K562 (cell line): ENCODE measurements around the gene NEB. TPM values are rescaled to one million over a fixed set of nuclear protein-coding genes. Genes with fewer than 3 reads are reported as not detected.

Experiments
- ATAC-seq: fragments of 200-7000 bp; cut with Tn5 transposase; 3 replicates; pipeline ENCODE4 v1.9.1; 2020; ENCODE audit warnings: moderate library complexity
- BruUV-seq: library from RNA; stranded (reverse); fragments of 400-500 nt; replicated peaks from 2 replicates; lab custom pipeline; 2021; lab: Mats Ljungman, UMichigan
- CTCF ChIA-PET: fragments of 300-600 bp; formaldehyde crosslinking; extraction: SDS; loops from one replicate; lab custom pipeline; 2021; ENCODE audit warnings: low intra/inter-chr PET ratio; lab: Yijun Ruan, JAX
- POLR2A ChIA-PET: fragments of 300-600, 350-650 bp; sonication (Branson Sonifier 250); formaldehyde crosslinking; extraction: SDS; loops from one replicate; lab custom pipeline; 2021; ENCODE audit warnings: antibody characterized with exemption, inconsistent platforms; lab: Yijun Ruan, JAX
- DNase-seq, 4 experiments: peaks; one replicate each; pipeline versions ENCODE4 v3.0.0 to v3.0.0-alpha.2; 2011 to 2018; ENCODE audit warnings: low spot score in 3 of 4, mixed read lengths in 3 of 4; ENCODE audit errors: extremely low read depth in 1 of 4
- FAIRE-seq: peaks from 2 replicates; lab custom pipeline; 2011; peaks lifted over from hg19 to GRCh38; lab: Jason Lieb, UNC
- H2AFZ ChIP-seq: 2 replicates; pipeline ENCODE4 v1.6.0; 2011; ENCODE audit warnings: low read depth, low read length, control low read depth, inconsistent platforms
- H3K27ac ChIP-seq: fragments of 200-600 bp; 3 replicates; pipeline ENCODE4 v1.8.0; 2011; ENCODE audit warnings: low read depth, mild to moderate bottlenecking, control low read depth, inconsistent platforms, low read length, moderate library complexity, mixed read lengths; ENCODE audit errors: extremely low read depth
- H3K27me3 ChIP-seq, 2 experiments: fragments of 300-600 bp in 1 of 2; 2 replicates in 1 of 2; 3 replicates in 1 of 2; pipeline versions ENCODE4 v1.6.0 to v1.8.0; 2011; ENCODE audit warnings: inconsistent platforms in 2 of 2, low read length in 2 of 2, mild to moderate bottlenecking in 1 of 2, mixed read lengths in 1 of 2, moderate library complexity in 1 of 2; ENCODE audit not compliant: control insufficient read depth in 2 of 2, insufficient read depth in 2 of 2
- H3K36me3 ChIP-seq: fragments of 300-600 bp; 3 replicates; pipeline ENCODE4 v1.8.0; 2011; ENCODE audit warnings: mild to moderate bottlenecking, low read length, inconsistent platforms; ENCODE audit not compliant: control insufficient read depth, insufficient read depth
- H3K4me1 ChIP-seq, 2 experiments: fragments of 200-600 bp in 1 of 2; replicated peaks in 1 of 2; 2 replicates in 1 of 2; 3 replicates in 1 of 2; pipeline versions ENCODE4 v1.5.1 to v1.8.0; 2011; ENCODE audit warnings: inconsistent platforms in 2 of 2, low read length in 2 of 2, mild to moderate bottlenecking in 1 of 2, mixed read lengths in 1 of 2, moderate library complexity in 1 of 2; ENCODE audit not compliant: control insufficient read depth in 2 of 2, insufficient read depth in 2 of 2
- H3K4me2 ChIP-seq: 2 replicates; pipeline ENCODE4 v1.6.1; 2011; ENCODE audit warnings: low read length, control low read depth, inconsistent platforms, mixed read lengths; ENCODE audit not compliant: insufficient read depth
- H3K4me3 ChIP-seq: fragments of 200-600 bp; sonication (generic), shearing (Covaris generic); 2 replicates; pipeline ENCODE4 v1.5.1; 2016; ENCODE audit warnings: control low read depth, inconsistent platforms
- H3K79me2 ChIP-seq: fragments of 200-600 bp; 3 replicates; pipeline ENCODE4 v1.8.0; 2011; ENCODE audit warnings: low read length, inconsistent platforms; ENCODE audit not compliant: control insufficient read depth, insufficient read depth
- H3K9ac ChIP-seq, 2 experiments: 2 replicates each; pipeline versions ENCODE4 v1.6.0 to v1.6.1; 2011; ENCODE audit warnings: low read depth in 2 of 2, low read length in 2 of 2, control low read depth in 1 of 2, inconsistent platforms in 1 of 2, mild to moderate bottlenecking in 1 of 2, mixed read lengths in 1 of 2; ENCODE audit not compliant: insufficient read depth in 1 of 2
- H3K9me1 ChIP-seq: one replicate; pipeline ENCODE4 v1.6.0; 2011; ENCODE audit warnings: inconsistent platforms, mild to moderate bottlenecking, low read length, moderate library complexity; ENCODE audit not compliant: control insufficient read depth, insufficient read depth
- H3K9me3 ChIP-seq: replicated peaks from 2 replicates; pipeline ENCODE4 v1.5.1; 2011; ENCODE audit warnings: low read depth, low read length, inconsistent platforms; ENCODE audit not compliant: control insufficient read depth, insufficient read depth
- H4K20me1 ChIP-seq: replicated peaks from 2 replicates; pipeline ENCODE4 v1.6.1; 2011; ENCODE audit warnings: low read length, inconsistent platforms, mixed read lengths; ENCODE audit not compliant: control insufficient read depth, insufficient read depth
- BDP1 ChIP-seq: IDR thresholded peaks from 3 replicates; pipeline ENCODE4 v1.6.1; 2011; ENCODE audit not compliant: insufficient read length, insufficient read depth
- BHLHE40 ChIP-seq: IDR thresholded peaks from 2 replicates; pipeline ENCODE4 v1.6.1; 2011; ENCODE audit warnings: low read length, improper control_type of control experiment
- CREM ChIP-seq: IDR thresholded peaks from 2 replicates; pipeline ENCODE4 v1.6.1; 2014; ENCODE audit warnings: antibody characterized with exemption, low read depth
- CXXC5 ChIP-seq: fragments of 250-450 bp; sonication (Bioruptor Pico); IDR thresholded peaks from 2 replicates; pipeline ENCODE4 v1.8.0; 2022; ENCODE audit warnings: inconsistent platforms, mild to moderate bottlenecking, moderate library complexity
- FOXK2 ChIP-seq, 2 experiments: fragments of 450-650 bp; IDR thresholded peaks in 1 of 2; conservative IDR thresholded peaks in 1 of 2; 2 replicates each; pipeline ENCODE4 v1.6.1; 2016; ENCODE audit warnings: low read depth in 2 of 2, mild to moderate bottlenecking in 1 of 2
- L3MBTL2 ChIP-seq: fragments of 450-650 bp; IDR thresholded peaks from 2 replicates; pipeline ENCODE4 v1.6.1; 2016; ENCODE audit warnings: mild to moderate bottlenecking, moderate library complexity
- NCOA1 ChIP-seq: fragments of 450-650 bp; IDR thresholded peaks from 2 replicates; pipeline ENCODE4 v1.6.1; 2016; ENCODE audit warnings: low read depth
- NR2C2 ChIP-seq, 2 experiments: fragments of 200-800 bp in 1 of 2; sonication (Bioruptor generic) in 1 of 2; sonication (generic) in 1 of 2; formaldehyde crosslinking in 1 of 2; IDR thresholded peaks; 2 replicates each; pipeline versions ENCODE4 v1.6.1 to v1.8.0; 2016 to 2022; ENCODE audit warnings: mild to moderate bottlenecking in 1 of 2, missing compliant biosample characterization in 1 of 2, missing genetic modification characterization in 1 of 2, missing genetic modification reagents in 1 of 2
- REST ChIP-seq, 2 experiments: fragments of 450-650 bp; formaldehyde crosslinking in 1 of 2; IDR thresholded peaks; 2 replicates each; pipeline versions ENCODE4 v1.4.0 to v1.6.1; 2014 to 2020; ENCODE audit warnings: mild to moderate bottlenecking in 2 of 2, borderline replicate concordance in 1 of 2, low read depth in 1 of 2
- SMARCA4 ChIP-seq: fragments of 450-650 bp; IDR thresholded peaks from 2 replicates; pipeline ENCODE4 v1.6.1; 2016
- TARDBP ChIP-seq: fragments of 450-650 bp; IDR thresholded peaks from 2 replicates; pipeline ENCODE4 v1.6.1; 2016
- TBL1XR1 ChIP-seq, 2 experiments: IDR thresholded peaks; 2 replicates each; pipeline ENCODE4 v1.6.1; 2012; ENCODE audit warnings: improper control_type of control experiment in 2 of 2, low read length in 2 of 2, mild to moderate bottlenecking in 1 of 2
- TCF7L2 ChIP-seq: fragments of 150-350 bp; IDR thresholded peaks from 2 replicates; pipeline ENCODE4 v1.6.1; 2016; ENCODE audit warnings: low read depth, mild to moderate bottlenecking, low read length, moderate library complexity
- TEAD2 ChIP-seq: fragments of 450-650 bp; IDR thresholded peaks from 2 replicates; pipeline ENCODE4 v1.6.1; 2016; ENCODE audit warnings: missing genetic modification characterization, control low read depth, missing compliant biosample characterization
- WGBS: fragments of 100-300 bp; shearing (Covaris generic); methylation state at CpG from one replicate; pipeline ENCODE4 v1.1.6; 2016; ENCODE audit warnings: low coverage, mixed read lengths; ENCODE audit not compliant: insufficient coverage; ENCODE audit errors: missing lambda C conversion rate; 5-methylcytosine and 5-hydroxymethylcytosine counted together
- in situ Hi-C: fragments of 300-500 bp; cut with MboI; formaldehyde crosslinking; loops from 4 replicates; pipeline ENCODE4 v1.15.0; 2018; ENCODE audit warnings: inconsistent platforms, mixed read lengths
- intact Hi-C: fragments of 100-400 bp; cut with micrococcal nuclease; formaldehyde crosslinking; loops from 2 replicates; pipeline ENCODE4 v1.14.2; 2022
- polyA plus RNA-seq, 8 experiments: library from polyadenylated mRNA; depleted of rRNA in 4 of 8; stranded (reverse) in 5 of 8; unstranded in 3 of 8; fragments of >200 nt; fragmentation: Nextera tagmentation in 2 of 8; fragmentation: Illumina TruSeq in 1 of 8; extraction: Ambion mirVana in 2 of 8; extraction: Trizol in 1 of 8; gene quantifications; 2 replicates each; pipeline versions ENCODE4 v1.2.1 to v1.2.3, GENCODE V29; 2011 to 2014; ENCODE audit warnings: inconsistent platforms in 1 of 8, missing spikeins in 1 of 8
- total RNA-seq, 7 experiments: library from RNA; depleted of rRNA in 6 of 7; stranded (reverse); fragments of >200 nt in 6 of 7; fragmentation: Illumina TruSeq in 2 of 7; extraction: Trizol in 2 of 7; gene quantifications; 2 replicates each; pipeline versions ENCODE4 v1.2.1 to v1.2.3, GENCODE V29; 2011 to 2021; ENCODE audit warnings: low replicate concordance in 1 of 7

Gene NEB
- total and polyA plus RNA-seq, 9 of the 15 experiments (the other 6 are each of a cell fraction or from before 2014, with no cell fraction given): 1.7 to 3.8 (median 2.9) TPM

GRCh38 chr2:151619337-151619989, 114.8 kb downstream of the NEB start:
- no peak overlapping the region for H3K9ac ChIP-seq
- in situ Hi-C loops (loop anchor here (25.0 kb wide), 1 partner anchor 393 kb away; no protein-coding TSS in a partner anchor), intact Hi-C loops (no loop called here)
- DNase-seq (peak in 3 of 4 experiments; percentile 21 to 65 (median 35)), ATAC-seq (peak; percentile 98), FAIRE-seq (peak; percentile 35)
- H3K4me2 ChIP-seq: peak overlapping the region; percentile 64
- no peaks in the 10 kb centered on the region for H3K9me1 ChIP-seq
- 27% methylated on average over 13 of the region's 13 CpGs for WGBS
- no TSS peak for BruUV-seq
- no peaks in the 10 kb centered on the region for H4K20me1 ChIP-seq
- no peaks in the 10 kb centered on the region for H3K27me3 ChIP-seq
- H3K4me3 ChIP-seq: no peak overlapping the region
- H2AFZ ChIP-seq: peak overlapping the region; percentile 71
- H3K4me1 ChIP-seq: peaks cover 0 to 18% of the 10 kb centered on the region in 2 experiments; a peak in 2 of 5 replicates
- H3K9me3 ChIP-seq: no peaks in the 10 kb centered on the region
- CTCF ChIA-PET: interaction anchor here (1.1 to 1.2 kb wide), 2 partner anchors 14 to 407 kb away, joined by 3 read pairs; no protein-coding TSS in a partner anchor
- H3K36me3 ChIP-seq: no peaks in the 10 kb centered on the region
- peak overlapping the region; percentile 26; the same call in 2 of the 3 replicates for H3K27ac ChIP-seq
- no peaks in the 10 kb centered on the region for H3K79me2 ChIP-seq
- POLR2A ChIA-PET: no interaction called here
- TF ChIP-seq BHLHE40 (0 out of 2 replicates have a peak, but pooled peaks have one; percentile 16), REST (IDR thresholded peaks at IDR 0.05; ENCODE audit: borderline replicate concordance) (peak; percentile 87), REST (CRISPR knock-in tag; IDR thresholded peaks at IDR 0.05; ENCODE audit: low read depth) (peak; percentile 69; the same call in 1 of the 2 replicates), CXXC5 (peak; percentile 63), TEAD2 (tag) (no peak), CREM (peak; percentile 97), SMARCA4 (peak; percentile 39; the same call in 1 of the 2 replicates), TCF7L2 (no peak), TARDBP (peak; percentile 86; the same call in 1 of the 2 replicates), BDP1 (no peak), TBL1XR1 (IDR thresholded peaks at IDR 0.05; ENCODE audit: low read length in 2 of 2) (0 out of 4 replicates have a peak, but pooled peaks of 1 of the 2 experiments have one; percentile 19), NR2C2 (CRISPR knock-in tag; IDR thresholded peaks at IDR 0.05) (0 out of 2 replicates have a peak, but pooled peaks have one; percentile 15), NR2C2 (tag; IDR thresholded peaks at IDR 0.05) (peak; percentile 90), L3MBTL2 (peak; percentile 33; the same call in 1 of the 2 replicates), FOXK2 (conservative IDR thresholded peaks at IDR 0.05 in 1 of 2, IDR thresholded peaks at IDR 0.05 in 1 of 2; ENCODE audit: low read depth in 2 of 2) (peak; percentile 52 to 53; a peak in 2 of 4 replicates), NCOA1 (peak; percentile 74)
